HG02970 (cell line): ENCODE results near the gene COA1.
"Not testable (repeated sequence)": the region's sequence is repeated elsewhere in the genome, so short reads cannot be mapped to it uniquely, and the experiment has no call there.

ENCODE experiments used
- ATAC-seq: cut with Tn5 transposase; IDR thresholded peaks from one replicate; pipeline ENCODE4 v1.9.1; 2021; ENCODE audit warnings: mild to moderate bottlenecking, moderate library complexity, moderate number of reproducible peaks; ENCODE audit not compliant: unreplicated experiment, low FRiP score

COA1 gene

GRCh38 chr7:43693687-43694398, 35.5 kb downstream of the COA1 start:
- no peak for ATAC-seq

GRCh38 chr7:43692582-43693373, 36.5 kb downstream of the COA1 start:
- no peak for ATAC-seq

- ATAC-seq: no peak
These were observed 37.7 kb downstream of the COA1 start for GRCh38 chr7:43691611-43692010.

GRCh38 chr7:43689115-43689514, 40.2 kb downstream of the COA1 start:
- ATAC-seq: no peak

GRCh38 chr7:43687866-43688265, 41.5 kb downstream of the COA1 start:
- not testable (repeated sequence) for ATAC-seq

GRCh38 chr7:43686991-43687390, 42.3 kb downstream of the COA1 start:
- no peak for ATAC-seq

GRCh38 chr7:43680736-43681135, 48.6 kb downstream of the COA1 start:
- no peak for ATAC-seq

GRCh38 chr7:43679210-43680068, 49.9 kb downstream of the COA1 start:
- no peak for ATAC-seq

GRCh38 chr7:43678315-43678714, 51.0 kb downstream of the COA1 start:
- no peak for ATAC-seq

- no peak for ATAC-seq
These were observed 51.5 kb downstream of the COA1 start for GRCh38 chr7:43677864-43678263.

- ATAC-seq: no peak
These were observed 54.5 kb downstream of the COA1 start for GRCh38 chr7:43674559-43675436.

GRCh38 chr7:43673243-43673976, 55.9 kb downstream of the COA1 start:
- ATAC-seq: not testable (repeated sequence)

GRCh38 chr7:43671521-43671920, 57.8 kb downstream of the COA1 start:
- no peak for ATAC-seq

- no peak for ATAC-seq
These were observed 59.8 kb downstream of the COA1 start for GRCh38 chr7:43669286-43670081.

GRCh38 chr7:43668035-43668434, 61.3 kb downstream of the COA1 start:
- ATAC-seq: no peak

- no peak for ATAC-seq
These were observed 62.4 kb downstream of the COA1 start for GRCh38 chr7:43666938-43667337.

GRCh38 chr7:43664681-43665080, 64.6 kb downstream of the COA1 start:
- ATAC-seq: no peak

GRCh38 chr7:43660141-43660540, 69.2 kb downstream of the COA1 start:
- no peak for ATAC-seq

GRCh38 chr7:43659549-43659896, 69.8 kb downstream of the COA1 start:
- ATAC-seq: no peak
